Mammary microvascular endothelial cell (primary cell): ENCODE data around the gene PSPH. TPM values are rescaled to one million over a fixed set of nuclear protein-coding genes. Genes with fewer than 3 reads are reported as not detected.

Source experiments
- total RNA-seq: library from RNA; depleted of rRNA; stranded (reverse); fragments of >200 nt; gene quantifications from 2 replicates; pipeline ENCODE4 v1.2.3, GENCODE V29; 2015

PSPH gene
- total RNA-seq, result 35.8 and 46.7 TPM in 2 replicates

DNA sequence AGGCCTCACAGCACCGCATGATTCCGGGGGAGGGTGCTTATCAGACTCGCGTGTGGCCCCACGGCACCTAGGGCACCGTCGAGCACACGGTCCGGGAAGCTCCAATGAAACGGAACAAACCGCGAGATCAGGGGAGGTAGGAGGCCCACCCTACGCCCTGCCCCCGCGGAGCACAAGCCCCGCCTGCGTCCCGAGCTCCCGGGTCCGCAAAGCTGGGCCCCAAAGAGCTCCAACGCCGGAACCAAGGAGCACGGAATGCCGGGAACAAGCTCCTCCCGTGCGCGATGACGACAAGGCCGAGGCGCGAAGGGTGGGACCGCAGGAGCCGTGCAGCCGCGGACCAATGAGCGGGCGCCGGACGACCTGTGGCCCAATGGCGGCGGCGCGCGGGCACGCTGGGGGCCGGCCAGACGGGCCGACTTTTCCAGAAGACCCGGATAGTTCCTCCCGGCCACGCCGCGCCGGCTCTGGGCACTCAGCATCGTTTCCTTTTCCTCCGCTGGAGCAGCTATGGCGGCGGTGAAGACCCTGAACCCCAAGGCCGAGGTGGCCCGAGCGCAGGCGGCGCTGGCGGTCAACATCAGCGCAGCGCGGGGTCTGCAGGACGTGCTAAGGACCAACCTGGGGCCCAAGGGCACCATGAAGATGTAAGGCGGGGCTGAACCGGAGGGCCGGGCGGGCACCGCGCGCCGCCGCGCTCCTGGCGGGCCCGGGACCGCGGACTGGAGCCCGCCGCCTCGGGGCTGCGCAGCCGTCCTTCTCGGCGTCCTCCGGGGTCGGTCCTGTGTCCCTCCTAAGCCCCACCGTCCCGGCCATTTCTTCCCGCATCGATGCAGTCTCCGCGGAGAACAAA, at the start of gene PSPH, which contains the start of gene CCT6A:
Gene PSPH (minus strand): TSS at position 106 of the 853 bp plus-strand sequence. CDS start 30,232 bp downstream, outside the sequence.
Gene CCT6A (plus strand): TSS at position 427 of the 853 bp plus-strand sequence. CDS start 84 bp downstream, at position 511.

DNA sequence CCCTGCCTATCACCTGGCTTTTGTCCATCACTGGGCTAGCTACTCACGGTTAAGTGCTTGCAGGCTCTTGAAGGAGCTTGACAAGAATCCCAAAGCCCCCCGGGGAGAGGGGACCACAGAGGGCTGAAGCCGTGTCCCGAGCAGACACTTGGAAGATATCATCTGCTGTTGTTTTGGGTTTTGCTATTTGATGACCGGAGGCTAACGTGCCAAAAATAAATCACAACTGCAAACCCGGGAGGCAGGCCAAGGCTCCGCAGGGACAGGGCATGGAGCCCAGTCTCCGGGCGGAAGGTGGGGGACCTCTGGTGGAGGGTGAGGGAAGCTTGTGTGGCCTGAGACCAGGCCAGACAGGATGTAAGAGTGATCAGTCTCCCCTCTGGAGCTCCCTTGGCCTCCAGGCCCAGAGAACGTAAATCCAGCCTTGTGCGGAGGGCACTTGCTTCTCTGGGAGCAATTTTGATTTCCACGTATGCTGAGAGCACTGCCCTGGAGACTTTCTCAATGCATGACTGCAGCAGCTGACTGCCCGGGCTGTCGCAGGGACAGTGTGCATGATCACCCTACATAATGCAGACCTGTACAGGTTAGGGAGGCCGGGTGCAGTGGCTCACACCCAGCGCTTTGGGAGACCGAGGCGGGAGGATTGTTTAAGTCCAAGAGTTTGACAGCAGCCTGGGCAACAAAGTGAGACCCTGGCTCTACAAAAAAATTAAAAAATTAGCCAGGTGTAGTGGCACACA, 41.7 kb upstream of the PSPH start, which contains the start of gene PHKG1:
Gene PHKG1 (minus strand): TSS at position 164 of the 743 bp plus-strand sequence. CDS start 4,011 bp downstream, outside the sequence.

DNA sequence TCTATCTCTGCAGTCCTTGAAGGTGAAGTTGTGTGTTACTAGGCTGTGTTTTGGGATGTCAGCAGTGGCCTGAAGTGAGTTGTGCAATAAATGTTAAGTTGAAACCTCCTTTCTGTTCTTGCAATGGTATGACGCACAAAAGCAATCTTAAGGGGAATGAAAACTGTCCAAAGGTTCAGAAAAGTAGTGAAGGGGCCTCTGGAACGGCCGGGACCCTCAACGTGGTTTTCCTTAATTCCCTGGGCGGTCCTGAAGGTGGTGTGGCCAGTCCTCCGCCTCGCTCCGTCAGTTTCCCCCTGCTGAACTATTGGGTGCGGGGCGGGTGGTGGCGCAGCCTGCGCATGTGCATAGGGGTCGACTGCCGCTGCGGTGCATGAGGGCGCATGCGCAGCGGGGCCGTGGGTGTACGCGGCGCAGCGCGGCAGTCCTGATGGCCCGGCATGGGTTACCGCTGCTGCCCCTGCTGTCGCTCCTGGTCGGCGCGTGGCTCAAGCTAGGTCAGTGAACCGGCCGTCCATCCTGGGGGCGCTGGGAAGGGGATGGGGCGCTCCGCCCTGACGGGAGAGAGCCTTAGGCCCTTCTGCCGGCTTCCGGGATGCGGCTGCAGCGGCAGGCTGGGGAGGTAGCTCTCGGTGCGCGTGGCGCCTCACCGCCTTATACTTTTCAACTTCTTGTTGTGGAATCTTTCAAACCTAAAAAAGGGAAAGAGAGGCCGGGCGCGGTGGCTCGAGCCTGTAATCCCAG, 12.8 kb upstream of the PSPH start, which contains the start of gene SUMF2:
Gene SUMF2 (plus strand): TSS at position 405 of the 744 bp plus-strand sequence. CDS start 26 bp downstream, at position 431.

DNA sequence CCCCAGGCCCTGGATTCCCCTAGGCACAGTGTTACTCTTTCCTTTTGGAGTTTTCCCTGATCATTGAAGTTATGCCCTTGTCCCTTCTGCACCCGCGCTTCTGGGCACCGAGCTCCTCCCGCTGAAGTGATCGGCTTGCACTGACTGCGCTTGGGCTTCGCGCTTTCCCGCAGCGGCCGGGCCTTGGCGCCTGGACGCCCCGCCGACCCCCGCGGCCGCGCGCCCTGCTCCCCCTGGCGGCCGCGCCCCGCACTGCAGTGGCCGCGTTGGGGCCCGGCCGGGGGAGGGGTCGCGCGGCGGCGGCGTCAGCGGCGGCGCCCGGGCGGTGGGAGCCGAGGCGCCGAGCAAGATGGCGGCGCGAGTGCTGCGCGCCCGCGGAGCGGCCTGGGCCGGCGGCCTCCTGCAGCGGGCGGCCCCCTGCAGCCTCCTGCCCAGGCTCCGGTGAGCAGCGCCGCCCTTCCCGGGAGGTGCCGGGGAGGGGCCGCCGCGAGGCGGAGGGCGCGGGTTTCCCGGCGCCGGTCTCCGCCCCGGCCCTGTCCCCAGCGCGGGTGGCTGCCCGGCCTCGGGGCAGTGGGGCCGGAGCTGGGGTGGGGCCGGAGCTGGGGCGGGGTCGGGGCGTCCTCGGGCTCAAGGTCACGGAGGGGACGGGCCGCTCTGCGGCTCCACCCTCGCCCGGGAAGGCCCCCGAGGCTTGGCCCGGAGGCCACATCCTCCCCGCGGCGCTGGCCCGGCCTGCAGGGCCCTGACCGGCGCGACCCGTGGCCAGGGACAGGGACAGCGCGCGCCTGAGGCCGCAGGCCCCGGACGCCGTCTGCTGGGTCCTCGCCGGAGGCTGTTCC, 86.8 kb downstream of the PSPH start, which contains the start of gene NIPSNAP2:
Gene NIPSNAP2 (plus strand): TSS at position 325 of the 839 bp plus-strand sequence. CDS start 25 bp downstream, at position 350.

Other genes starting within 250 kb of the PSPH start
- not detected in 2 replicates for gene SEPTIN14, start 188.7 kb downstream of the PSPH start, total RNA-seq
- 1.1 and 1.3 TPM in 2 replicates for gene ZNF713, start 164.0 kb downstream of the PSPH start, total RNA-seq
- 12.3 and 16.2 TPM in 2 replicates for gene MRPS17, start 99.6 kb downstream of the PSPH start, total RNA-seq
- 39.9 and 53.1 TPM in 2 replicates for gene NIPSNAP2, start 86.9 kb downstream of the PSPH start, total RNA-seq
- 161 and 180 TPM in 2 replicates for gene CCT6A, start 321 bp upstream of the PSPH start, total RNA-seq
- 121 and 134 TPM in 2 replicates for gene SUMF2, start 12.8 kb upstream of the PSPH start, total RNA-seq
- gene PHKG1, start 41.5 kb upstream of the PSPH start, total RNA-seq, result not detected in 2 replicates
- gene CHCHD2, start 55.0 kb upstream of the PSPH start, total RNA-seq, result 591 and 593 TPM in 2 replicates
- not detected in 2 replicates for gene NUPR2, start 65.0 kb upstream of the PSPH start, total RNA-seq